Tibial artery (tissue), 4 donors: ENCODE results near the gene PIK3R5.

Experiments used
- DNase-seq, 2 donors: peaks; one replicate each; pipeline ENCODE4 v3.0.0-alpha.2; 2019
- H3K27ac ChIP-seq, 2 donors: fragments of 200-600 bp; sonication (generic) in 1 of 2; 1 replicate in 1 of 2; 2 replicates in 1 of 2; pipeline ENCODE4 v1.5.1; 2018 to 2019; ENCODE audit warnings: mild to moderate bottlenecking in 1 of 2
- H3K27me3 ChIP-seq, 2 donors: fragments of 200-600 bp; sonication (generic) in 1 of 2; one replicate each; pipeline versions ENCODE4 v1.5.1 to v1.6.0; 2016 to 2019
- H3K36me3 ChIP-seq, 3 donors: fragments of 200-600 bp; sonication (generic) in 2 of 3; one replicate each; pipeline ENCODE4 v1.5.1; 2016 to 2019; ENCODE audit warnings: mild to moderate bottlenecking in 2 of 3
- H3K4me1 ChIP-seq, 4 donors: fragments of 200-600 bp; sonication (generic) in 2 of 4; 1 replicate in 3 of 4; 2 replicates in 1 of 4; pipeline ENCODE4 v1.5.1; 2016 to 2019
- H3K4me3 ChIP-seq, 2 donors: fragments of 200-600 bp; sonication (generic) in 1 of 2; 1 replicate in 1 of 2; 2 replicates in 1 of 2; pipeline ENCODE4 v1.5.1; 2018 to 2019; ENCODE audit warnings: mild to moderate bottlenecking in 2 of 2
- H3K9me3 ChIP-seq, 3 donors: fragments of 200-600 bp; sonication (generic) in 1 of 3; one replicate each; pipeline ENCODE4 v1.5.1; 2016 to 2019
- intact Hi-C: fragments of 100-400 bp; cut with DNase I; formaldehyde crosslinking; loops from one replicate; pipeline ENCODE4 v1.15.0; 2023; ENCODE audit warnings: low total_unique reads
- TF ChIP-seq, protein P1 (sequence below), 2 experiments: fragments of 200-600 bp in 1 of 2; fragments of 450-650 bp in 1 of 2; IDR thresholded peaks; one replicate each; pipeline ENCODE4 v1.5.1; 2017 to 2019; ENCODE audit warnings: antibody characterized with exemption in 2 of 2, mild to moderate bottlenecking in 1 of 2, moderate library complexity in 1 of 2

Gene PIK3R5

DNA sequence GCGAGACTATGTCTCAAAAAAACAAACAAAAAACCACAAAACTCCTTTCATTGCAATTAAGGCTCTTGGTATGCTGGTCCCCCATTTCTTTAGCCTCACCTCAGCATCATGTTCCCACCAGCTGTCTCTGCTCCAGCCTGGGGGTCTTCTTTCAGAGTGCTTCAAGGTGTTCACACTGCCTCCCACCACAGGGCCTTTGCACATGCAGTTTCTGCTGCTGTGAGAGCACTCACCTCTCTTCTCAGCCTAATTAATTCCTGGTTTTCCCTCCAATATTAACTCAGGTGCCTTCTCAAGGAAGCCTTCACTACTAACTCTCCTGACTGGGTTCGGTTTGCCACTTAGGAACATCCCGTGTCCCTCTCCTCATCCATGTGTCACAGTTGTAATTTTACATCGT, 82.2 kb downstream of the PIK3R5 start:
- H3K36me3 ChIP-seq = no peaks in the 10 kb centered on the region
- H3K4me1 ChIP-seq = no peaks in the 10 kb centered on the region
- intact Hi-C loops = no loop called here
- H3K9me3 ChIP-seq = no peaks in the 10 kb centered on the region
- TF ChIP-seq, protein P1, sequence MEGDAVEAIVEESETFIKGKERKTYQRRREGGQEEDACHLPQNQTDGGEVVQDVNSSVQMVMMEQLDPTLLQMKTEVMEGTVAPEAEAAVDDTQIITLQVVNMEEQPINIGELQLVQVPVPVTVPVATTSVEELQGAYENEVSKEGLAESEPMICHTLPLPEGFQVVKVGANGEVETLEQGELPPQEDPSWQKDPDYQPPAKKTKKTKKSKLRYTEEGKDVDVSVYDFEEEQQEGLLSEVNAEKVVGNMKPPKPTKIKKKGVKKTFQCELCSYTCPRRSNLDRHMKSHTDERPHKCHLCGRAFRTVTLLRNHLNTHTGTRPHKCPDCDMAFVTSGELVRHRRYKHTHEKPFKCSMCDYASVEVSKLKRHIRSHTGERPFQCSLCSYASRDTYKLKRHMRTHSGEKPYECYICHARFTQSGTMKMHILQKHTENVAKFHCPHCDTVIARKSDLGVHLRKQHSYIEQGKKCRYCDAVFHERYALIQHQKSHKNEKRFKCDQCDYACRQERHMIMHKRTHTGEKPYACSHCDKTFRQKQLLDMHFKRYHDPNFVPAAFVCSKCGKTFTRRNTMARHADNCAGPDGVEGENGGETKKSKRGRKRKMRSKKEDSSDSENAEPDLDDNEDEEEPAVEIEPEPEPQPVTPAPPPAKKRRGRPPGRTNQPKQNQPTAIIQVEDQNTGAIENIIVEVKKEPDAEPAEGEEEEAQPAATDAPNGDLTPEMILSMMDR (IDR thresholded peaks at IDR 0.05) = no peak
- no peak overlapping the region for H3K4me3 ChIP-seq
- peaks cover 0 to under 1% of the 10 kb centered on the region in 2 donors for H3K27me3 ChIP-seq
- no peak for DNase-seq
- H3K27ac ChIP-seq = no peak overlapping the region

DNA sequence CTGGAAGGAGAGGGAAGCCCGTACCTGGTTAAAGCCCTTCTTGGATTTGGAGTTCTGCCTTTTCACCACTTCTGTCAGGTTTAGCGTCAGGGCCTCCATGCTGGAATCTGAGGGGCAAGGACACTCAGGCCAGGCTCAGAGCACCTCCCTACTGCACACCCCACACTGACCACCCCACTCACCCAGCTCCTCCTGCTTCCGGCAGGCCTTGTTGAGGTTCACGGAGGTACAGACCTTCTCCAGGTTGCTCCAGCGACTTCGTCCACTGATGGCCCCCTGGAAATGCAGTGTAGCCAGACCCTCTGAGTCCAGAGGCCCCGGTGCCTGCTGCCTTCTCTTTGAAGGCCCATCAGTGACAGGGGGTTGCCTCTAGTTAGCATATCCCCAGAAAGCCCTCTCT, 83.9 kb downstream of the PIK3R5 start:
- Histone ChIP-seq H3K9me3 (no peaks in the 10 kb centered on the region), H3K36me3 (no peaks in the 10 kb centered on the region), H3K27me3 (peaks cover 0 to 7% of the 10 kb centered on the region in 2 donors), H3K4me3 (no peak overlapping the region), H3K4me1 (no peaks in the 10 kb centered on the region), H3K27ac (no peak overlapping the region)
- TF ChIP-seq, protein P1 (IDR thresholded peaks at IDR 0.05) = no peak
- intact Hi-C loops = no loop called here
- DNase-seq = no peak

DNA sequence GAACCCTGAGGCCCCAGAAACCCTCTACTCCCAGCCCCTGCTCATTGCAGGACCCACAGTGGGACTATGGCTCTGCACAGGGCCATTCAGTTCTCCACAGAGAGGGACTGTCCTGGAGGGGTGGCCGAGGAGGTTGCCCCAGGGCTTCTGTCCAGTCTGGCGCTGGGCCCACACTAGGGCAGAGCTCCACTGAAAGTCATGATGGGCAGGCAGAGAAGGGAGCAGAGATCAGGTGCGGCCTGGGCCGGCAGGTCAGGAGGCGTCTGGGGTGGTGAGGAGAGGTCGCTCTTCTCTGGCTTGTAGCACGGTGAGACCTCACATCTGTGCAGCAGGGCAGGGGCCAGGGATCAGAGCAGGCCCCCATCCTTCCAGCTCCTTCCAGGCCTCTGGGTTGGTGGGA, 85.0 kb downstream of the PIK3R5 start:
- H3K27me3 ChIP-seq = peaks cover 0 to 10% of the 10 kb centered on the region in 2 donors
- no peak overlapping the region for H3K4me3 ChIP-seq
- H3K9me3 ChIP-seq = no peaks in the 10 kb centered on the region
- no peak for DNase-seq
- H3K4me1 ChIP-seq = no peaks in the 10 kb centered on the region
- intact Hi-C loops = no loop called here
- H3K36me3 ChIP-seq = no peaks in the 10 kb centered on the region
- TF ChIP-seq, protein P1 (IDR thresholded peaks at IDR 0.05) = no peak
- no peak overlapping the region for H3K27ac ChIP-seq

DNA sequence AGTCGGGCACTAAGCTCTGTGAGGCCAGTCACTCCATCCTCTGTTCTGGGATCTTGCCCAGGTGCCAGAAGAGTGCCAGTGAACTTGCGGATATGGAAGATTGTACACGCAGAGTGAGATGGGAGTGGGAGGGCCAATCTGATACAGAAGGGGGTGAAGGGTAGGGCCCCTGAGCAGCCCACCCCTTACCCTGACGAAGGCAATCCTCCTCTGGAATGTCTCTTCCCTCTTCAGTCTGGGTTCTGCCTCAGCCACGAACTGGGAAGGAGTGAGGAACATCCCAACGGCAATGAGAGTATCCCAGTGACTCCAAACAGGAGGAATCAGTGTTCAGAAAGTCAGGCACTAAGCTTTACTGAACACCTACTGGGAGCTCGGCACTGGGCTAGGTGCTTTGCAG, 86.1 kb downstream of the PIK3R5 start:
- no peak for DNase-seq
- no peaks in the 10 kb centered on the region for H3K36me3 ChIP-seq
- peaks cover 0 to 15% of the 10 kb centered on the region in 2 donors for H3K27me3 ChIP-seq
- intact Hi-C loops = no loop called here
- no peaks in the 10 kb centered on the region for H3K4me1 ChIP-seq
- no peaks in the 10 kb centered on the region for H3K9me3 ChIP-seq
- H3K4me3 ChIP-seq = no peak overlapping the region
- no peak overlapping the region for H3K27ac ChIP-seq
- TF ChIP-seq, protein P1 (IDR thresholded peaks at IDR 0.05) = no peak

DNA sequence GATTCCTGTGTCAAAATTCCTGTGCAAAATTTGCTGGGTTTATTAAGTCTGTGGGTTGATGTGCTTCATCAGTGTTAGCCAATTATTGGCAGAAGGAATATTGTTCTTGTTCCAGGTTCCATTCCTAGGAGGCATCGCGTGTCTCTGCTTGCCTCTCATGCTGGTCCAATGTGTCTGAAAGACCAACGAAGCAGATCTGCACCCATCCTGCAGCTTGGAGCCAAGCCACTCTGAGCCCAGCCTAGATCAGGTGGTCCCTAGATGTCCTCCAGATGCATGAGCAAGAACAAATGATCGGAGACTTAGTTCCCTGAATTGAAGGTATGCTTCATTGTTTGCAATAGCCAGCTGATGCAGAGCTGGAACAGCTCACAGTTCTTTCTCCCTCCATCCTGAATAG, 87.5 kb downstream of the PIK3R5 start:
- TF ChIP-seq, protein P1 (IDR thresholded peaks at IDR 0.05) = no peak
- no peak overlapping the region for H3K4me3 ChIP-seq
- DNase-seq = no peak
- no peaks in the 10 kb centered on the region for H3K36me3 ChIP-seq
- H3K9me3 ChIP-seq = no peaks in the 10 kb centered on the region
- H3K27me3 ChIP-seq = peaks cover 0 to 29% of the 10 kb centered on the region in 2 donors
- no peak overlapping the region for H3K27ac ChIP-seq
- no peaks in the 10 kb centered on the region for H3K4me1 ChIP-seq
- intact Hi-C loops = no loop called here

DNA sequence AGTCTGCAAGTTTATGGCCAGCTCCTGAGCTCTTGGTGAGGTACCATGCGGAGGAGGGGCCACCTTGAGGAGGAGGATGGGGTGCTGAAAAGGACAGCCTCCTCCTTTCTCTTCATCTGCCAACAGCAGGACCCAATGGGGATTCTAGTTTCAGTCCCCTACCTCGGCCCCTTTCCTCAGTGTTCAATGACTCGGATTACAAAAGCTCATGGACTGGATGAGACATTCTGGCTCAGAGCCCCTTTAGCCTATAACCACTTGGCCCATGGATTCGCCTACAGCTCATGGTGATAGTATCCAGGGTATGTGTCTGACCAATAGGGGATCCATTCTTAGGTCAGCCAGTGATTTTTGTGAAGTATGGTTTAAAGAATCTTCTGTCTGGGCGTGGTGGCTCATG, 89.5 kb downstream of the PIK3R5 start:
- no peaks in the 10 kb centered on the region for H3K36me3 ChIP-seq
- intact Hi-C loops = no loop called here
- peaks cover 0 to 33% of the 10 kb centered on the region in 2 donors for H3K27me3 ChIP-seq
- H3K9me3 ChIP-seq = no peaks in the 10 kb centered on the region
- no peak for DNase-seq
- no peak overlapping the region for H3K4me3 ChIP-seq
- no peak overlapping the region for H3K27ac ChIP-seq
- no peaks in the 10 kb centered on the region for H3K4me1 ChIP-seq
- TF ChIP-seq, protein P1 (IDR thresholded peaks at IDR 0.05) = no peak
